Dermis blood vessel endothelial cell (primary cell): ENCODE measurements around the gene FRMD4A. TPM values are rescaled to one million over a fixed set of nuclear protein-coding genes. Genes with fewer than 3 reads are reported as not detected.

Experiments
- DNase-seq: peaks from one replicate; pipeline ENCODE4 v3.0.0; 2010
- total RNA-seq: library from RNA; depleted of rRNA; stranded (reverse); fragments of >200 nt; gene quantifications from 2 replicates; pipeline ENCODE4 v1.2.3, GENCODE V29; 2014

The FRMD4A gene
- 42.0 and 51.8 TPM in 2 replicates for total RNA-seq

DNA sequence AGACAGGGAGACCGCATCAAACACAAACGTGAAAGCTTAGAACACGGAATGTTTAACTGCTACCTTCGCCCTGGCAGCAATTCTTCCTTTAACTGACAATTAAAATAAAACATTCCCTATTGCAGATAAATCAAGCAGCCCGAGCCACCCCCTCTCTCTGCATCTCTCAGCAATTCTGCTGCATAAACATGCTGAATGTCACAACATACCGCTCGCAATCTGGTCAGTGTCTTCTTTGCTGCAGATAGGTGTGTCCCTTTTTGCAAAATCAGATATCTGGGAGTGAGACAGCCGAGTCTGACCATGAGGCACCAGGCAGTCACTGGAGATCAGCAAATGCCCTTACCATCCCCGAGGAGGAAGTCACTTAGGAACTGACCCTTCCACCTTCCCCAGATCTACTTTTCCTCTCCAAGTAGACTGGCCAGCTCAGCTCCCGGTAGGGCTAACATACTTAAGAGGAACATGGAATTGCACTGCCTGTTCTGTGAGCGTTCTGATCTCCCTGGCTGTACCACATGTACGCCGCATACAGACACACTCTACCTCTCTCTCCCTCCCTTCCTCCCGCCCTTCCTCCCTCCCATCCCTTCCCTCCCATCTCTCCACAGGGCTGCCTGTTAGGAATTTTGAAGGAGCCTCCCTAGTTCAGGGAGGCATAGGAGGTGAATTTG, at the start of gene FRMD4A:
FRMD4A (minus strand) TSS at position 537 of the 674 bp plus-strand sequence.
- no peak for DNase-seq

DNA sequence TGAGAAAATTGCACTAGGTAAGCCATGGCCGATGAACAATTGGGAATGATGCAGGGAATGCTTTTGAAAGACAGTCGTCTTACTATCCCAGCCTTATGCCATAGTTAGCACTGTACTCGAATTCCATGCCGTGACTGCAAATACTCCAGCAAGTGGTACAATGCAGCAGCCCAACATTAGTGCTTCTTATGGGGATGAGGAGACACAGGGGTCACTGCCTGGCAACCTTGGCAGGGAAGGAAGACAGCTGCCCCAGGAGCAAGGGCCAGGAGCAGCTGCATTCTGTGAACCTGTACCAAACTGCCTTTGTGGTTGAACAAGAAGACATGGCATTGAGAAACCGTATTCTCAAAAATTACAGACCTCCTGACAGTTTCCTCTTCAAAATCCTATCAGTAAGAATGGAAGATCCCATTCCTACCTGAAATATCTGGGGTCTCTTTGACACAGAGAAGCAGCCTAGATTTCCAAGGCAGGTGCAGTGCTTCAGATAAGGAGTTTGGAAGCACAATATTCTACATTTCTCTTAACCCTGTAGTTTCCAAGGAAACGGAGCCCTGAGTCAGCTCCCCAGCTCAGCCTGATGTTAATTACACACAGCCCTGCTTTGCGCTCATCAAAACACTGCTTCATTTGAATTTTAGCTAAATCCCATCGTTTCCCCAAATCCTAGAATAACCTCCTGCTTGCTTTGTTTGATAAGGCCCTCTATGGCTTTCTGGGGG, 49.0 kb upstream of the FRMD4A start:
- no peak for DNase-seq

DNA sequence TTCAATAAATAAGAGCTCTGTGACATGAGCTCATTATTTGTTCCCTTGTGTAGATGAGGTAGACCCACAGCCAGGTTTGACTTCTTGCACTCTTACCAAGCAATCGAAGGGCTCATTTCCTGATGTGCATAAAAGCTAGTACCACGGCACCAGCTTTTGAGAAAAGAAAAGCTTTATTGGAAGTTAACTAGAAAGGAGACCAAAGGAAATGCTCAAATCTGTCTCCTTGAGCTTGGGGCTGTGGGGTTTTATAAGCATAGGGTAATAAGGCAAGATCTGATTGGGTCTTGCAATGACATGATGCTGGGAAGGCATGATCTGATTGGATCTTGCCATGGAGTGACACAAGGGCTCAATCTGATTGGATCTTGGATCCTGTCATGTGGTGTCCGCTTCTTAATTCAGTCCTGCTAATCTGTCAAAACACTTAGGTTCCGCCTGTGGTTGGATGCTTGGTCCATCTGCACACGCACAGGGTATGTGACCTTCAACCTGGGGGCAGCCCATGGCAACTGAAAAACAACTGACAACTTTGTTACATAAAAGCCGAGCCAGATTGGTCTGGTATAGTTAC, 47.8 kb upstream of the FRMD4A start:
- no peak for DNase-seq

DNA sequence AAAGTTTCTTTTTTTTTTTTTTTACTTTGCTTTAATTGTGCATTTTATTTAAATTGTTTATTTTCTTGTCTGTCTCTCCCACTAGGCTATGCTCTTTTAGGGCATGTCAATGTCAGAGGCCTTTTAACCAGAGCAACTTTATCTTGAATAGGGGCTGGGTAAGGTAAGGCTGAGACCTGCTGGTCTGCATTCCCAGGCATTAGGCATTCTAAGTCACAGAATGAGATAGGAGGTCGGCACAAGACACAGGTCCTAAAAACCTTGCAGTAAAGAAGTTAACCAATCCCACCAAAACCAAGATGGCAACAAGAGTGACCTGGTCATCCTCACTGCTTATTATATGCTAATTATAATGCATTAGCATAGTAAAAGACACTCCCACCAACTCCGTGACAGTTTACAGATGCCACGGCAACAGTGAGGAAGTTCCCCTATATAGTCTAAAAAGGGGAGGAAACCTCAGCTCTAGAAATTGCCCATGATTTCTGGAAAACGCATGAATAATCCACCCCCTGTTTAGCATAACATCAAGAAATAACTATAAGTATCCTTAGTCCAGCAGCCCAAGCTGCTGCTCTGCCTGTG, 47.0 kb upstream of the FRMD4A start:
- no peak for DNase-seq

DNA sequence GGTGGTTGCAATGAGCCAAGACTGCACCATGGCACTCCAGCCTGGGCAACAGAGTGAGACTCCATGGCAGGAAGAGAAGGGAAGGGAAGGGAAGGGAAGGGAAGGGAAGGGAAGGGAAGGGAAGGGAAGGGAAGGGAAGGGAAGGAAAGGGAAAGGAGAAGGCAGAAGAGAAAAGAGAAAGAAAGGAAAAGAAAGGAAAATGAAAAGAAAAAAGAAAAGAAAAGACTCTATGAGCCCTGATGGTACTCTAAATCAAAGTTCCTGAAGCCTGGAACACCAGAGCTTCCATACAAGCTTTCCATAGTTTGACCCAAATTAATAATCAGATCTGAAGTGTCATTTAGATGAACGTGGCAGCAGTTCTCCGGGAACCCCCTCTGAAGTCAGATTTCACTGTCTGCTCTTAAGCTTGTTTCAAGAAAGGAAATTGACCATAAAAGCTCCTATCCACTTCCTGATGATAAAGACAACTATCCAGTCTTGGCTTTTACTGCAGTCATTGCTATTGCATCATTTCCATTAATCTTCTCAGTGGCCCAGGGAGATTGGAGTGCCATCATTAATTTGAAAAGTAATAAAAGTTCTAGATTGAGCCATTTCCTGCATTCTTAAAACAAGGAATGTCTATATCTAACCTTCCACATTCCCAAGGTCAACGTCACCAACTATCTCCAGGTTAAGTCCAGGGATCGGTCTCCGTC, 44.2 kb upstream of the FRMD4A start:
- no peak for DNase-seq

DNA sequence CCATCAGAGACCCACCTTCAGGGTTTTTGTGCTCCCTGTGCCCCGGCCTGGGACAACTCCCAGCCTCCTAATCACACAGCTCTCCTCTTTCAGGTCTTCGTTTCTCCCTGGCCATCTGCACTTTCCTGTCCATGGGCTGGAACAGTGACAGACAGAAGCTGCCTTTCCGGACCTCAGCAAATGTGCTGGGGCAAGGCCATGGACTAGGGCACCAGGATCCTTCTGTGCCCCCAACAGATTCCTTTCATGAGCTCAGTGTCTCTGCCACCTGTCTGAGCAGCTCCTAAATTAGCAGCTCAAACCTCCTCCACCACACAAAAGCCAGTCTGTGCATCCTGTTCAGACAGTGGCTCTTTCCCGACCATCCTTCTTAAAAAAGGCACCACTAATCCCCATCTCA, 41.9 kb upstream of the FRMD4A start:
- DNase-seq = no peak

DNA sequence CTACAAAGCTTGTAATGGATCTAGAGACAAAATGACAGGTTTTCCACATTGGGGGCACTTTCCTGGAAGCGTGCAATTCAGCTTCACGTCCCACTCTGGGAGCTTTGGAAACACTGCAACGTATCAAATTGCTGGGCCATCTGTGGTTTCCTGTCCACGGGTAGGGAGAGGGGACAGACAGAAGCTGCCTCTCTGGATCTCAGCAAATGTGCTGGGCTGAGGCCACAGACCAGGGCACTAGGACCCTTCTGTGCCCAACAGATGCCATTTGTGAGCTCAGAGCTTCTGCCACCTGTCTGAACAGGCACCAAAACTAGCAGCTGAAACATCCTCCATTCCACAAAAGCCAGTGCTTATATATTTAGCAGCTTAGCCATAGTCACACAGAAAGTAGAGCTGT, 40.9 kb upstream of the FRMD4A start:
- no peak for DNase-seq

DNA sequence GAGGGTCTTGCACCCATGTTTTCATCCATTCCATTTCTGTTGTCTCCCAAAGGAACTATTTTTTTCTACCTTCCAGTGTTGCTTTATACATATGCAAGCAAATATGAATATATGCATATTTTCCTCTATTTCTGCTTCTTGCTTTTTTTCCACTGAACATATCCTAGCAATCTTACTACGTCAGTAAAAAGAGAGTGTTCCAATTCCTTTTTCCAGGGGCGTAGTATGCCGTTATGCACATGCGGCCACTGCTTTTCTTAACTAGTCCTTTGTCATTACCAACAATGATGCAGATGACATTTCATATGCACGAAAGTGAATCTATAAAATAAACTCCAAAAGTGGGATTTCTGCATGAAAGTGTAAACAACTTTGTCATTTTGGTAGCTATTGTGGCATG, 40.2 kb upstream of the FRMD4A start:
- no peak for DNase-seq

DNA sequence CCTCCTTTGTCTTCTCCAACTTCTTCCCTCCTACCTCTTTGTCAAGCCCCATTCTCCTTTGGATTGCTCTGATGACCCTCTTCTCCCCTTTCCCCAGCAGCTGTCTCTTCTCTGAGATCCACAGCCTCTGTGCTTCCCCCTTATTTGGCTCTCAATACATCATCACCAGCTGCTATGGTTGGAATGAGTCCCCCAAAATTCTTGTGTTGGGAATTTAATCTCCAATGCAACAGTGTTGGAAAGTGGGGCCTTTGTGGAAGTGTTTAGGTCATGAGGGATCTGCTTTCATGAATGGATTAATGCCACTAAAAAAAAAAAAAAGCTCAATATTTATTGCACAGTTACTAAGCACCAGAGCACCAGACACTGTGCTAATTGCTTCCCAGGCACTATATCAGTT, 39.2 kb upstream of the FRMD4A start:
- DNase-seq = no peak

DNA sequence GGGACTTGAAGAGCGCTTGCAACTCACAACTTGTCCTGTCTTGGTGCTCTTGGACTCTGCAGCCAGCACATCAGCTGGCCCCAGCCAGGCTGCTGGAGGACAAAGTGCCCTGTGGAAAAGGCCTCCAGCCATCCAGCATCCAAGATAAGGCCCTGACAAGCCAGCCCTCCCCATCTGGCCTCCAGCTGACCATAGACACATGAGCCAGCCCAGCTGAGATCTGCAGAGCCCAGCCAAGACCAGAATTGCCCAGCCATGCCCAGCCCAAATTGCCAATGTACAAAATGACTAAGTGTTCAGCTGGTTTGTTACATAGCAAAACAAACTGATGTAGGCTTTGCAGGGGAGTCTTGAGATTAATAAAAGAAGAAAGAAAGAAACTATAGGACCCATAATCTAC, 36.0 kb upstream of the FRMD4A start:
- DNase-seq = no peak

DNA sequence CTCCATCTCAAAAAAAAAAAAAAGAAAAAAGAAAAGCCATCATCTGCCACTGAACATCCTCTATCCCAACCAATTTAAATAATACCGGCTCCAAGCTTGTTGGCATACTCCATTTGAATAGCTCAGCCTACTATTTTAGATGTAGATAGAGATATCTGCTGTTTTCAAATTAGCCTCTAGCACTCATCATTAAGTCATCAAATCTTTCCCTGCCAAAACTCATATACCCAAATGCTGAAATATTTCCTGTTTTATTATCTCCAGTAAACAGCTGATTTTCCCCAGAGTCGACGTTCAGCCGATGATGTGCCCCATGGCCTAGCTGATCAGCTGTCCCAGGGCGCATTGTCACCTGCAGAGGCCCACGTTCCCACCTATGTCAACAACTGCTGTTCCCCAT, 34.5 kb upstream of the FRMD4A start:
- DNase-seq = no peak

DNA sequence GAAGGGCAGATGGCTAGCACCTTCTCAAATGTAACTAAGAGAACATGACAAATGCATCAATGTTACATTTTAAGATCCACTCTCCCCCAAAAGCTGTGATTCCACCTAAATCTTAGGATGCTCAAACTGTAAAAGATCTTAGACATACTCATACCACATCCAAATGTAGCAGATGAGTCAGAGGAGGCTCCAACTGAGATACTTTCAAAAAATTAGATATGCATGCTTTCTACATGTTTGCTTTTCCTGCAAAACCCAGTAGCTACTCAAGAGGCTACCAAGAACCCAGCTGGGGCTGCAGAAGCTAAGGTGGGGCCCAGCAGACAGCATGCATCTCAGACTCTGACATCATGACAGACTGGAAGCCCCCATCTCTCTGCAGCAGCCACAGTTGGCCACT, 31.4 kb upstream of the FRMD4A start:
- no peak for DNase-seq

DNA sequence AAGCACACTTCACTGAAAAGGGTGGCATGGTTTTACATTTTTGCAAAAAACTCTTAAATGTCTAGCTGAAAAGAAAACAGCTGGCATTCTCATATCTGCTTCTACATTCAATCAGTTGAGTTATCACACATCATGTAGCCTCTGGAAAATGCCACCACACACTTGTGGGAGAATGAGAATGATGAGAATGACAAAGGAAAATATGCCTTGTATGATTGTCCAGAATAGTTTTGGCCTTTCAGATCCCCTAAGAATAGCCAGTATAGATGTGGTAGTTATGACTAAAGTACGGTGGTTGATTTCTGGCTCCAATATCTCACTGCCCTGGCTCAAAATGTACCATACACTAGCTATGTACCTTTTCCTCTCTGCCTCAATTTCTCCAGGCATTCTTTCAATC, 30.2 kb upstream of the FRMD4A start:
- DNase-seq = no peak

DNA sequence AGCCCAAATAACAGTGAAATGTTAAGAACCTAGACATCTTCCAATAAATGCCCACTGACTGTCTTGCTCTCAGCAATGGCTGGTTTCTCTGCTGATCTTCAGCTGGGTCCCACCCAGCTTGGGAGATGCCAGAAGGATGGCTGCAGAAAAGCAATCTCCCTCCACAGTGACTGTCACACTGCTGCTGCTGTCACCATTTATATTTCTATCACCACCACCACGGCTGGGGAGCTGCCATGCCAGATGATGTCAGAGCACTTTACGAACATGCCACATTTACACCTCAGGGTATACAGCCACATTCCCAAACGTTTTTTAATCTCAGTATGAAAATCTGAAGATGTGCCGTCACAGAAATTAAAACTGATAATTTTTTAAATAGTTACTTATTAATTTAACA, 29.8 kb upstream of the FRMD4A start:
- no peak for DNase-seq

DNA sequence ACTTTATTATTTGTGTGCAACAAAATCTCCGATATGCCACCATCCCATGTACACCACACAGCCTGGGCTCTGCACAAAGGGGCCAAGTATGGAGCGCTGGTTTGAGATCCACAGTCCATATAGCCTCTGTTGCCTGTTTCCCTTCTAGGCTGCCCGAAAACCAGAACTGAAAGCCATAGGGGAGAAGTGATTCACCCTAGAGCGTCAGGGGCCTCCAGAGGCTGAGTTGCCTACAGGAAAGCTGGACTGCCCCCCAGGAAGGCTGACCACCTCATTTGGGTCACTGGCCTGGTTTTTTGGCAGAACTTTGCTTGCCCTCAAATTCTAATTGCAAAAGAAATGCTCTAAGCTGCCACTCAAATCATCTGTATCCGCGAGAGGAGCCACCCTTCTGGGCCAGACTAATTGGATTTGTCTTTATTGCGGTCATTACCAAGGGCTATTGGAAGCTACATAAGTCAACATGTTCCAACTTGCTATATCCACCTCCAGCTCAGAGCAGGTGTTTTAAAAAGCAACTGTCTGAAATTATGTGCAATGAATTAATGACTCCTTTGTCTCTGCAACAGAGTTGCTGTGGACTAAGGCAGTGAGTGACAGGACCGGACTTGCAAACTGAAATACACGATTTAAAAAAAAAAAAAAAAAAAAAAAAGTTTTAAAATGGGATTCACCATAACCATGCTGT, 28.3 kb upstream of the FRMD4A start:
- DNase-seq = no peak

DNA sequence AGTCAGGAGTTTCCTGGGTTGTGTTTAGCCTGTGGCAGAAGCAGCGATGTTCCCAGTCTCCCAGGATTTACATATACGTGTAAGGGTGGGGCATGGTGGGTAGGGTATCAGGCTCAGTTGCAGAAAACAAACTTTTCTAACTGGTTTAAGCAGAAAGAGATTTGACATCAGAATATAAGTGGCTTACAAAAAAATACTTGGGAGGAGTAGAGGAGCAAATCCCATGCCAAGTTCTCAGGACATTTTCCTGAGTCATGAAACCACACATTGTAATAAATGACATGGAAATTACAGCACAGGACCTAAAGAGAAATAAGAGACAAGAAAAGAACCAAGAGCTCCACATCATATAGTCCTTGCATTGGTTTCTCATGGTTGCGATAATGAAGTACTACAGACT, 26.2 kb upstream of the FRMD4A start:
- DNase-seq = no peak

DNA sequence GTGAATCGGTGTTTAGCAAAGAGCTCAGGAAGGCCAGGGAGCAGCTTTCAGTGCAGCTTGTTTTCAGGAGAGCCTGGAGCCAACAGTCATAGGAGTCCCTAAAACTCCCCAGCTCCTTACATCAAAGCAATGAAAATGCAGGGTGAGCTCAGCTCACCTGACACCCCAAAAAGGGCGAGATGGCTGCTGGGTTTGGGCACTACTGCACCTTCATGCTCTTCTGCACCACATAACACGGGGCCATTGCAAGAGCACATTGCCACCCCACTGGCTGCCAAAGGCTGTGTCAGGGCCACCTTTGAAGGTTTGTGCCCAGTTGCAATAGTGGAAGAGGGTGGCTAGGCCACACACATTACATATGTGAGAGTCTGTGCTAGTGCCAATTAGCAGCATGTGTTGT, 25.0 kb upstream of the FRMD4A start:
- no peak for DNase-seq

DNA sequence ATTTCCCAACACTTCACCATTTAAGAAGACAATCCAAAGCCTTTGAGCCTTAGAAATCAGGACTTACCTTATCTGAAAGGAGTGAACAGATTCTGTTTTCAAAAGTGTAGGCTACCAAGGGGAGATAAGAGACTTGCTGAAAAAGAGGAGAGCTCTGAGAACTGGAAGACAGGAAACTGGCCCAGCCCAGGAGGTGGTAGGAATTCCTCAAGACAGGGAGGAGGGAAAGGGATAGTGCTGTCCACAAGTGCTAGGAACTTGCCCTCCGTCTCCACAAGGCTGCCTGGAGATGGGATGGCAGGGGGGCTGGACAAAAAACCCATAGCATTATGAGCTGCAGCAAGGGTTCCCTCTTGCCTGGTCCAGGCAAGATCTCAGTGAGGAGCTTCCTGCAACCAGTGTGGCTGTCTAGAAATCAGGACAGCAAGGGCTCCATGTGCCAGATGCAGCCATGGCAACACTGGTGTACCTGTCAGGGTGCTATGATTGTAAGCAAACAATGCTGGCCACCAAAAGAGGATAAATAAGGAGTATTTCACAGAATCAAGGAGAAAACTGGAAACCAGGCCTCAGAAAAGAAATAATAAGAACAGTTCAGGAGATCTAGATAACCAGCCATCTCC, 22.7 kb upstream of the FRMD4A start:
- no peak for DNase-seq

DNA sequence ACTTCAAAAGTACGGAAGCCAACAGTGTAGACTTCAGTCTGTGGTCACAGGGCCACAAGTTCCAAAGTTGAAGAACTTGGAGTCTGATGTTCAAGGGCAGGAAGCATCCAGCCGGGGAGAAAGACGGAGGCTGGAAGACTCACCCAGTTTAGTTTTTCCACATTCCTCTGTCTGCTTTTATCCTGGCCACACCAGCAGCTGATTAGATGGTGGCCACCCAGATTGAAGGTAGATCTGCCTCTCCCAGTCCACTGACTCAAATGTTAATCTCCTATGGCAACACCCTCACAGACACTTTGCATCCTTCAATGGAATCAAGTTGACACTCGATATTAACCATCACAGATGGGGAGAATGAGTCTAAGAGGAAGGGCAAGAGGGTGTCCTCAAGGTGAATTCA, 19.3 kb upstream of the FRMD4A start:
- no peak for DNase-seq

DNA sequence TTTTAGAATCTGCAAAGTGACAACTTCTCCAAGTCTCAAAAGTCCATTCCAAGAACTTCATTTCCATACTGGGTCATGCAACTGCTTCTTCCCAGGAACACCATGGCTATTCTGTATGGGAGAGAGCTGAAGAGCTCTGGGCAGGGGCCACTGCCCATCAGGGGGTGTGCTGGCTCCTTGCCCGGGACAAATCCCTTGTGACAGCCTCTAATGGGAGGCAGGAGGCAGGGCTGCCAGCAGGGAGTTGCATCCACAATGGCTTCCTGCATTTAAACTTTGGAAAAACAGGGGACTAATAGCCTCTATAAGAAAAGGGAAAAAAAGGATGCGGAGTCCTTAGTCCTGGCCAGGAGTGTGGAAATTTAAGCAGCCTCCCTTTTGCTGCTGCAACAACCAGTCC, 18.4 kb upstream of the FRMD4A start:
- no peak for DNase-seq

DNA sequence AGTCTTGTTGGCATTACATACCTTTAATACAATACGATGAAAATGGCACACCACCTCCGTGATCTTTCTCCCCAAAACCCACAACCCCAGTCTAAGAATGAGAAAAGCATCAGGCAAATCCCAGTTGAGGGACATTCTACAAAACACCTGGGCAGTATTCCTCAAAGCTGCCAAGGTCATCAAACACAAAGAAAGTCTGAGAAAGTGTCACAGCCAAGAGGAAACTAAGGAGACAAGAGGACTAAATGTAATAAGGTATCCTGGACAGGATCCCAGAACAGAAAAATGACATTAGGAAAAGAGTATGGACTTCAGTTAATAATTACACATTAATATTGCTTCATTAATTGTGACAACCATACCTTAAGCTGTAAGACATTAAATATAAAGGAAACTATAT, 14.5 kb upstream of the FRMD4A start:
- DNase-seq = no peak

DNA sequence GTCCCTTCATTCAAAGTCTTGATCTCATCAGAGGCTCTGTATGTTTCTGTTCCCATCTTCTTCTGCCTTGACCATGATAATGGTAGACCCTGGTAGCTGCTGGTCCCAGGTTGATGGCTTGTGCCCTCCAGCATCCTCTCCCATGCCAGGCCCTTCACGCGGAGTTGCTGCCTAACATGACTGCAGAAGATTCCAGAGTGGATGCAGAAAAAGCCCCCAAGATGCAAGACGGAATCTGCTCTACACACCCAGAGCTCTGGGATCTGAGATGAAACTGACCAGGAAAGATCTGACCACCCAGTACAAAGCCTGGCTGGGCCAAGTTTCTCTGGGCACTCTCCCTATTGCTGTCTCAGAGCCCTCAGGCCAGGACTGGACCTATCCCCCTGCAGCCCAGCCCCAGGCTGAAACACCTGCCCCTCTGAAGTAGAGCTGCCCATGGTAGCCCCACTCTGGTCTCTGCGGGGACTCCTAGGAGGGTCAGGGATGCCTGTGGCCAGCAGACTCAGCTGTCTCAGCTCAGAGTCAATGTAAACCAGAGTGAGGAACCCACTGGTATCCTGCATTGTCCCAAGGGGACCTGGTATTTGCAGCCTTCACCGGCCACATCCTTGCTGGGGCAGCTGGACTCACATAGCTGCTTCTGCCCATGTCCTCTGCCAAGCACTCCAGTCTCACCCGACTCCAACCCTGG, 9.5 kb upstream of the FRMD4A start:
- DNase-seq = no peak
